K562 (cell line): Measurements from ENCODE around the gene ARL3. TPM values are rescaled to one million over a fixed set of nuclear protein-coding genes. Genes with fewer than 3 reads are reported as not detected.

Experiments used
- CBX1 ChIP-seq: sonication (generic); IDR thresholded peaks from 2 replicates; pipeline ENCODE4 v1.6.1; 2016; ENCODE audit warnings: antibody characterized with exemption, low read depth, mild to moderate bottlenecking
- CC2D1A ChIP-seq: fragments of 450-650 bp; IDR thresholded peaks from 2 replicates; pipeline ENCODE4 v1.6.1; 2017; ENCODE audit warnings: mild to moderate bottlenecking
- CREM ChIP-seq: IDR thresholded peaks from 2 replicates; pipeline ENCODE4 v1.6.1; 2014; ENCODE audit warnings: antibody characterized with exemption, low read depth
- HDAC2 ChIP-seq: fragments of 450-650 bp; IDR thresholded peaks from 2 replicates; pipeline ENCODE4 v1.6.1; 2016; ENCODE audit warnings: mild to moderate bottlenecking
- HDAC6 ChIP-seq: IDR thresholded peaks from 2 replicates; pipeline ENCODE4 v1.6.1; 2012; ENCODE audit warnings: low read depth, mild to moderate bottlenecking, control low read depth, inconsistent platforms, low read length, moderate library complexity
- HEY1 ChIP-seq: fragments of 250-450 bp; sonication (Bioruptor Pico); IDR thresholded peaks from 2 replicates; pipeline ENCODE4 v1.5.0; 2020; ENCODE audit warnings: mild to moderate bottlenecking, moderate library complexity, borderline replicate concordance
- HNRNPK ChIP-seq: fragments of 200-400 bp; formaldehyde crosslinking; IDR thresholded peaks from one replicate; pipeline ENCODE4 v1.6.1; 2018; ENCODE audit warnings: mild to moderate bottlenecking, low read depth, low read length; ENCODE audit not compliant: poor library complexity, severe bottlenecking
- LARP7 ChIP-seq: fragments of 450-650 bp; IDR thresholded peaks from 2 replicates; pipeline ENCODE4 v1.6.1; 2016
- MXD1 ChIP-seq: fragments of 250-450 bp; sonication (Bioruptor Pico); IDR thresholded peaks from 2 replicates; pipeline ENCODE4 v1.8.0; 2021; ENCODE audit warnings: borderline replicate concordance, mild to moderate bottlenecking, moderate library complexity; ENCODE audit not compliant: poor library complexity, severe bottlenecking
- NCOA4 ChIP-seq: fragments of 450-650 bp; IDR thresholded peaks from 2 replicates; pipeline ENCODE4 v1.6.1; 2018; ENCODE audit warnings: mild to moderate bottlenecking; ENCODE audit not compliant: partially characterized antibody
- NELFE ChIP-seq: IDR thresholded peaks from 2 replicates; pipeline ENCODE4 v1.6.1; 2011; ENCODE audit warnings: mild to moderate bottlenecking; ENCODE audit not compliant: insufficient read depth, insufficient read length
- PCBP1 ChIP-seq: fragments of 200-400 bp; formaldehyde crosslinking; IDR thresholded peaks from 2 replicates; pipeline ENCODE4 v1.6.1; 2018; ENCODE audit warnings: mild to moderate bottlenecking, low read depth, low read length; ENCODE audit not compliant: poor library complexity, severe bottlenecking
- PHF20 ChIP-seq: fragments of 450-650 bp; IDR thresholded peaks from 2 replicates; pipeline ENCODE4 v1.6.1; 2018; ENCODE audit not compliant: partially characterized antibody
- POLR2AphosphoS5 ChIP-seq: IDR thresholded peaks from 2 replicates; pipeline ENCODE4 v1.6.1; 2011; ENCODE audit warnings: mild to moderate bottlenecking, low read depth, low read length, moderate library complexity; ENCODE audit not compliant: control insufficient read depth, insufficient read depth
- POLR2G ChIP-seq: fragments of 200-400 bp; formaldehyde crosslinking; IDR thresholded peaks from 2 replicates; pipeline ENCODE4 v1.6.1; 2017; ENCODE audit warnings: low read depth, mild to moderate bottlenecking, antibody characterized with exemption, low read length, moderate library complexity
- POLR3G ChIP-seq: IDR thresholded peaks from 2 replicates; pipeline ENCODE4 v1.6.1; 2011; ENCODE audit not compliant: insufficient read length, insufficient replicate concordance; ENCODE audit errors: extremely low read depth
- PURB ChIP-seq: sonication (generic); formaldehyde crosslinking; IDR thresholded peaks from 2 replicates; pipeline ENCODE4 v1.9.0; 2021; ENCODE audit warnings: low read depth, mild to moderate bottlenecking, missing genetic modification reagents
- RNF219 ChIP-seq: fragments of 250-450 bp; sonication (Bioruptor Pico); IDR thresholded peaks from 2 replicates; pipeline ENCODE4 v1.5.0; 2022; ENCODE audit warnings: mild to moderate bottlenecking
- SMARCE1 ChIP-seq: fragments of 450-650 bp; IDR thresholded peaks from 2 replicates; pipeline ENCODE4 v1.7.1; 2016; ENCODE audit warnings: mild to moderate bottlenecking
- SNAPC5 ChIP-seq: fragments of 250-450 bp; sonication (Bioruptor Pico); IDR thresholded peaks from 2 replicates; pipeline ENCODE4 v1.8.0; 2021; ENCODE audit warnings: moderate library complexity, mild to moderate bottlenecking, inconsistent platforms
- TCF7 ChIP-seq: sonication (generic); IDR thresholded peaks from 2 replicates; pipeline ENCODE4 v1.6.1; 2016; ENCODE audit warnings: antibody characterized with exemption, borderline replicate concordance
- ZKSCAN1 ChIP-seq: fragments of 150-350 bp; IDR thresholded peaks from 2 replicates; pipeline ENCODE4 v1.6.1; 2016; ENCODE audit warnings: low read depth, low read length
- ZNF444 ChIP-seq: fragments of 250-450 bp; sonication (Bioruptor Pico); IDR thresholded peaks from 2 replicates; pipeline ENCODE4 v1.4.0; 2020; ENCODE audit warnings: mild to moderate bottlenecking, moderate library complexity
- polyA plus RNA-seq, 8 experiments: library from polyadenylated mRNA; depleted of rRNA in 4 of 8; stranded (reverse) in 5 of 8; unstranded in 3 of 8; fragments of >200 nt; fragmentation: Nextera tagmentation in 2 of 8; fragmentation: Illumina TruSeq in 1 of 8; extraction: Ambion mirVana in 2 of 8; extraction: Trizol in 1 of 8; gene quantifications; 2 replicates each; pipeline versions ENCODE4 v1.2.1 to v1.2.3, GENCODE V29; 2011 to 2014; ENCODE audit warnings: inconsistent platforms in 1 of 8, missing spikeins in 1 of 8
- total RNA-seq, 7 experiments: library from RNA; depleted of rRNA in 6 of 7; stranded (reverse); fragments of >200 nt in 6 of 7; fragmentation: Illumina TruSeq in 2 of 7; extraction: Trizol in 2 of 7; gene quantifications; 2 replicates each; pipeline versions ENCODE4 v1.2.1 to v1.2.3, GENCODE V29; 2011 to 2021; ENCODE audit warnings: low replicate concordance in 1 of 7
- TF ChIP-seq, protein P1 (sequence below): sonication (generic); formaldehyde crosslinking; IDR thresholded peaks from 2 replicates; pipeline ENCODE4 v1.9.0; 2022; ENCODE audit warnings: mild to moderate bottlenecking, missing genetic modification reagents
- TF ChIP-seq, protein P2 (sequence below): fragments of 250-450 bp; sonication (Bioruptor Pico); IDR thresholded peaks from 2 replicates; pipeline ENCODE4 v1.4.0; 2020; ENCODE audit warnings: mild to moderate bottlenecking, moderate library complexity, borderline replicate concordance

Gene ARL3
- total and polyA plus RNA-seq, 9 of the 15 experiments (the other 6 are each of a cell fraction or from before 2014, with no cell fraction given) = 2.9 to 8.9 (median 4.8) TPM

- TF ChIP-seq RNF219 (CRISPR knock-in tag) (no peak), PURB (no peak), SNAPC5 (CRISPR knock-in tag) (no peak), CC2D1A (0 out of 2 replicates have a peak, but pooled peaks have one; percentile 14), ZNF444 (CRISPR knock-in tag) (no peak), POLR2AphosphoS5 (no peak), NCOA4 (no peak), CBX1 (no peak), MXD1 (CRISPR knock-in tag) (no peak), TCF7 (no peak), NELFE (no peak), HEY1 (CRISPR knock-in tag) (no peak), CREM (no peak), SMARCE1 (0 out of 2 replicates have a peak, but pooled peaks have one; percentile 16), HDAC6 (no peak), POLR2G (no peak), PHF20 (no peak), HNRNPK (no peak), PCBP1 (no peak), LARP7 (peak; percentile 81; the same call in 1 of the 2 replicates), POLR3G (no peak), ZKSCAN1 (no peak), HDAC2 (peak; percentile 52; the same call in 1 of the 2 replicates)
- TF ChIP-seq, protein P1, sequence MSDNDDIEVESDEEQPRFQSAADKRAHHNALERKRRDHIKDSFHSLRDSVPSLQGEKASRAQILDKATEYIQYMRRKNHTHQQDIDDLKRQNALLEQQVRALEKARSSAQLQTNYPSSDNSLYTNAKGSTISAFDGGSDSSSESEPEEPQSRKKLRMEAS (CRISPR knock-in tag) = no peak
- TF ChIP-seq, protein P2, sequence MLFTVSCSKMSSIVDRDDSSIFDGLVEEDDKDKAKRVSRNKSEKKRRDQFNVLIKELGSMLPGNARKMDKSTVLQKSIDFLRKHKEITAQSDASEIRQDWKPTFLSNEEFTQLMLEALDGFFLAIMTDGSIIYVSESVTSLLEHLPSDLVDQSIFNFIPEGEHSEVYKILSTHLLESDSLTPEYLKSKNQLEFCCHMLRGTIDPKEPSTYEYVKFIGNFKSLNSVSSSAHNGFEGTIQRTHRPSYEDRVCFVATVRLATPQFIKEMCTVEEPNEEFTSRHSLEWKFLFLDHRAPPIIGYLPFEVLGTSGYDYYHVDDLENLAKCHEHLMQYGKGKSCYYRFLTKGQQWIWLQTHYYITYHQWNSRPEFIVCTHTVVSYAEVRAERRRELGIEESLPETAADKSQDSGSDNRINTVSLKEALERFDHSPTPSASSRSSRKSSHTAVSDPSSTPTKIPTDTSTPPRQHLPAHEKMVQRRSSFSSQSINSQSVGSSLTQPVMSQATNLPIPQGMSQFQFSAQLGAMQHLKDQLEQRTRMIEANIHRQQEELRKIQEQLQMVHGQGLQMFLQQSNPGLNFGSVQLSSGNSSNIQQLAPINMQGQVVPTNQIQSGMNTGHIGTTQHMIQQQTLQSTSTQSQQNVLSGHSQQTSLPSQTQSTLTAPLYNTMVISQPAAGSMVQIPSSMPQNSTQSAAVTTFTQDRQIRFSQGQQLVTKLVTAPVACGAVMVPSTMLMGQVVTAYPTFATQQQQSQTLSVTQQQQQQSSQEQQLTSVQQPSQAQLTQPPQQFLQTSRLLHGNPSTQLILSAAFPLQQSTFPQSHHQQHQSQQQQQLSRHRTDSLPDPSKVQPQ (CRISPR knock-in tag) = no peak
Observed at GRCh38 chr10:102735065-102735562, 20.9 kb upstream of the ARL3 start (continued).
